ENCODE measurements around the gene CNTFR.
"Not testable (repeated sequence)": the region's sequence is repeated elsewhere in the genome, so short reads cannot be mapped to it uniquely, and the experiment has no call there.

Gene CNTFR

GRCh38 chr9:34589636-34590380 lies at the start of gene CNTFR:
CNTFR (minus strand) TSS chr9:34589724; CDS start chr9:34568981, 20,743 bp downstream.
- H3K4me3 ChIP-seq (ENCODE audit: low read depth, low read length), result no peak within 1 kb of the TSS
- H3K36me3 ChIP-seq (ENCODE audit: control insufficient read depth, insufficient read depth, low read length), result no peaks in the 10 kb centered on the region
- no peak within 1 kb of the TSS for H3K27ac ChIP-seq
- no peaks in the 10 kb centered on the region for H3K4me1 ChIP-seq
- no peak within 1 kb of the TSS for H3K9ac ChIP-seq
- no peaks in the 10 kb centered on the region for H3K79me2 ChIP-seq
- peak within 1 kb of the TSS; percentile 50 for H2AFZ ChIP-seq
- peak within 1 kb of the TSS; percentile 65 for H3K4me2 ChIP-seq (ENCODE audit: low read length)
- no peaks in the 10 kb centered on the region for H3K9me3 ChIP-seq (ENCODE audit: control insufficient read depth, low read length)
- TF ChIP-seq CTCF (IDR thresholded peaks at IDR 0.05), result no peak
- H3K27me3 ChIP-seq (ENCODE audit: control insufficient read depth, insufficient read depth, low read length), result peaks cover 5% of the 10 kb centered on the region

GRCh38 chr9:34639322-34639721 lies 49.8 kb upstream of the CNTFR start:
- not testable (repeated sequence) for H3K4me3 ChIP-seq (ENCODE audit: low read depth, low read length); H3K27ac ChIP-seq; H2AFZ ChIP-seq; H3K4me1 ChIP-seq; H3K79me2 ChIP-seq; H3K4me2 ChIP-seq (ENCODE audit: low read length); H3K27me3 ChIP-seq (ENCODE audit: control insufficient read depth, insufficient read depth, low read length); H3K9ac ChIP-seq; H3K9me3 ChIP-seq (ENCODE audit: control insufficient read depth, low read length); H3K36me3 ChIP-seq (ENCODE audit: control insufficient read depth, insufficient read depth, low read length)

DNA sequence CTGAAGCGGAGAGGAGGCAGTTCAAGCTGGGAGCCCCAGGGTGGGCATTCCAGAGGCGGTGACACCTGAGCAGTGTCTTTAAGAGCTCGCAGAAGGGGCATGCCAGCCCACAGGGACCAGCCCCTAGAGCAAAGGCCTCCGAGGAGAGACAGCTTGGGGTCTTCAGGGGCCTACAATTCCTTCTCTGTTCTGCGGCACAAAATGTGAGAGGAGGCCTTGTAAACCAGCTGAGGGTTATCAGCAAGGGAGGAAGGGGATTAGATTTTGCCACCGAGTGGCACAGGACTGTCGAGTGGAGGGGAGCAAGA lies 48.6 kb upstream of the CNTFR start:
- H3K4me1 ChIP-seq, result peaks cover 5% of the 10 kb centered on the region

DNA sequence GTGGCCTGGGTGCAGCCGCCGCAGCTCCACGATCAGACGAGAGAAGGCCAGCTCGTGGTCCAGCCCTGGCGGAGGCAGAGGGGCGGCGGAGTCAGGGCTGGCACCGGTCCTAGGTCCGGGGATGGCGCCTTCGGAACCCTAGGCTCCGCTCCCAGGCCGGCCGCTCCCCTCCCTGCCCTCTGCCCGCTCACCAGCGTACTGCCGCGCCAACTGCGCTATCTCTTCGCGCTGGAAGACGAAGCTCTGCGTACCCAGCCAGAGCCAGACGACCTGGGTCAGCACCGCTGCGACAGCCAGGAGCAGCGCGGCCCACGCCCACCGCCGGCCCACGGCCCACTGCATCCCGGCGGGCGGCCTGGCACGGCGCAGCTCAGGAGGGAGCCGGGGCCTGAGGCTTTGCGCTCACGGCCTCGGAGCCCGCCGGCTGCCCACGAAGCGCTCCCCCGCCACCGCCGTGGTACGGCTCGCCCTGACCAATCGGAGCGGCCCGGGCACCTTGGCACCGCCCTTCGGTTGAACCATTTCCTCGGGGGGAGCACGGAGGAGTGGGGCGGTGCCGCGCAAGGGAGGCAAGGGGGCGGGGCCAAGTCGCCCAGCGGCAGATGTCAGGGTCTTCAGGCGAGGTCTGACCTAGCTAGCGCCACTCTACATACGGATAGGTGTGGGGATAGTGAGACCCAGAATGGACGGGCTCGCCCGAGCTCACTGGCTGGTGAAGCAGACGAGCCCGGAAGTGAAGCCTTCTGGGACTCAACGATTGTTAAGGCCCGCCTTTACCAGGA lies 48.0 kb upstream of the CNTFR start, which contains the start of gene SIGMAR1:
SIGMAR1 (minus strand) TSS at position 432 of the 782 bp plus-strand sequence; CDS start at position 342, 90 bp downstream.
- Histone ChIP-seq H3K79me2 (no peaks in the 10 kb centered on the region), H2AFZ (peak within 1 kb of the TSS; percentile 96), H3K4me3 (ENCODE audit: low read depth, low read length) (peak within 1 kb of the TSS; percentile 71), H3K9ac (no peak within 1 kb of the TSS), H3K27ac (peak within 1 kb of the TSS; percentile 78), H3K4me1 (peaks cover 5% of the 10 kb centered on the region), H3K27me3 (ENCODE audit: control insufficient read depth, insufficient read depth, low read length) (no peaks in the 10 kb centered on the region), H3K9me3 (ENCODE audit: control insufficient read depth, low read length) (no peaks in the 10 kb centered on the region), H3K4me2 (ENCODE audit: low read length) (peak within 1 kb of the TSS; percentile 90), H3K36me3 (ENCODE audit: control insufficient read depth, insufficient read depth, low read length) (no peaks in the 10 kb centered on the region)
- no peak for TF ChIP-seq CTCF (IDR thresholded peaks at IDR 0.05)

More for the DNA sequence above, 48.6 kb upstream of the CNTFR start:
- Histone ChIP-seq H3K9ac (no peak overlapping the region), H3K4me3 (ENCODE audit: low read depth, low read length) (peak overlapping the region; percentile 71), H3K79me2 (no peaks in the 10 kb centered on the region), H3K36me3 (ENCODE audit: control insufficient read depth, insufficient read depth, low read length) (no peaks in the 10 kb centered on the region), H3K27ac (peak overlapping the region; percentile 78), H2AFZ (peak overlapping the region; percentile 96), H3K27me3 (ENCODE audit: control insufficient read depth, insufficient read depth, low read length) (no peaks in the 10 kb centered on the region), H3K9me3 (ENCODE audit: control insufficient read depth, low read length) (no peaks in the 10 kb centered on the region), H3K4me2 (ENCODE audit: low read length) (peak overlapping the region; percentile 90)
- TF ChIP-seq CTCF (IDR thresholded peaks at IDR 0.05), result no peak

- TF ChIP-seq CTCF (IDR thresholded peaks at IDR 0.05), result no peak
- peak overlapping the region; percentile 96 for H2AFZ ChIP-seq
- no peaks in the 10 kb centered on the region for H3K27me3 ChIP-seq (ENCODE audit: control insufficient read depth, insufficient read depth, low read length)
- peak overlapping the region; percentile 90 for H3K4me2 ChIP-seq (ENCODE audit: low read length)
- H3K9ac ChIP-seq, result no peak overlapping the region
- H3K27ac ChIP-seq, result peak overlapping the region; percentile 78
- no peaks in the 10 kb centered on the region for H3K36me3 ChIP-seq (ENCODE audit: control insufficient read depth, insufficient read depth, low read length)
- no peaks in the 10 kb centered on the region for H3K9me3 ChIP-seq (ENCODE audit: control insufficient read depth, low read length)
- peak overlapping the region; percentile 71 for H3K4me3 ChIP-seq (ENCODE audit: low read depth, low read length)
- H3K4me1 ChIP-seq, result peaks cover 5% of the 10 kb centered on the region
- H3K79me2 ChIP-seq, result no peaks in the 10 kb centered on the region
These were observed 47.3 kb upstream of the CNTFR start for GRCh38 chr9:34636791-34637355.

Measured in parathyroid adenoma (tissue), 2 donors.